GM12878 (cell line): Measurements from ENCODE around the gene TEX13D. TPM values are rescaled to one million over a fixed set of nuclear protein-coding genes. Genes with fewer than 3 reads are reported as not detected.

Experiments used
- ATAC-seq: fragments of 200-7000 bp; cut with Tn5 transposase; 3 replicates; pipeline ENCODE4 v1.9.1; 2020; ENCODE audit warnings: mild to moderate bottlenecking, moderate library complexity
- BruUV-seq: library from RNA; stranded (reverse); fragments of 400-500 nt; replicated peaks from 2 replicates; lab custom pipeline; 2021; lab: Mats Ljungman, UMichigan
- CTCF ChIA-PET: fragments of 300-600 bp; sonication (Branson Sonifier 250); formaldehyde crosslinking; extraction: SDS; loops from one replicate; lab custom pipeline; 2021; ENCODE audit warnings: inconsistent platforms; lab: Yijun Ruan, JAX
- POLR2A ChIA-PET: fragments of 350-600 bp; formaldehyde crosslinking; extraction: SDS; loops from one replicate; lab custom pipeline; 2021; ENCODE audit warnings: inconsistent platforms; lab: Charles Lee
- RAD21 ChIA-PET: fragments of 300-600 bp; sonication (Branson Sonifier 250); formaldehyde crosslinking; loops from one replicate; lab custom pipeline; 2023; ENCODE audit warnings: antibody characterized with exemption; ENCODE audit not compliant: unreplicated experiment; lab: Charles Lee
- SMC1A ChIA-PET: fragments of 300-600 bp; sonication (Branson Sonifier 250); formaldehyde crosslinking; loops from one replicate; lab custom pipeline; 2023; ENCODE audit not compliant: unreplicated experiment, uncharacterized antibody; lab: Charles Lee
- DNase-seq: peaks from one replicate; pipeline ENCODE4 v3.0.0-alpha.2; 2011; ENCODE audit warnings: low read depth, low spot score
- FAIRE-seq: peaks from 3 replicates; lab custom pipeline; 2011; peaks lifted over from hg19 to GRCh38; lab: Jason Lieb, UNC
- H2AFZ ChIP-seq: 2 replicates; pipeline ENCODE4 v1.6.0; 2011; ENCODE audit warnings: low read depth, low read length, control low read depth; ENCODE audit not compliant: control insufficient read depth
- H3K27ac ChIP-seq: 2 replicates; pipeline ENCODE4 v1.5.1; 2011; ENCODE audit warnings: control low read depth; ENCODE audit not compliant: control insufficient read depth, insufficient read depth
- H3K27me3 ChIP-seq, 2 experiments: replicated peaks in 1 of 2; 2 replicates each; pipeline versions ENCODE4 v1.6.0 to v1.6.1; 2011; ENCODE audit warnings: low read length in 1 of 2; ENCODE audit not compliant: control insufficient read depth in 2 of 2, insufficient read depth in 2 of 2
- H3K36me3 ChIP-seq, 2 experiments: 2 replicates each; pipeline ENCODE4 v1.5.1; 2011; ENCODE audit warnings: low read length in 1 of 2; ENCODE audit not compliant: control insufficient read depth in 2 of 2, insufficient read depth in 2 of 2
- H3K4me1 ChIP-seq: 2 replicates; pipeline ENCODE4 v1.6.1; 2011; ENCODE audit warnings: mild to moderate bottlenecking, low read length, moderate library complexity, mixed read lengths; ENCODE audit not compliant: control insufficient read depth, insufficient read depth
- H3K4me2 ChIP-seq: 2 replicates; pipeline ENCODE4 v1.6.0; 2011; ENCODE audit warnings: control low read depth; ENCODE audit not compliant: control insufficient read depth, insufficient read depth
- H3K4me3 ChIP-seq: fragments of 200-600 bp; sonication (generic); 2 replicates; pipeline ENCODE4 v1.5.1; 2016
- H3K79me2 ChIP-seq: 2 replicates; pipeline ENCODE4 v1.6.0; 2011; ENCODE audit warnings: low read length; ENCODE audit not compliant: control insufficient read depth, insufficient read depth
- H3K9ac ChIP-seq: 2 replicates; pipeline ENCODE4 v1.8.0; 2011; ENCODE audit warnings: low read length, control low read depth, mixed read lengths; ENCODE audit not compliant: control insufficient read depth, insufficient read depth
- H3K9me3 ChIP-seq: replicated peaks from 3 replicates; pipeline ENCODE4 v1.5.1; 2011; ENCODE audit warnings: mild to moderate bottlenecking, low read length; ENCODE audit not compliant: control insufficient read depth, insufficient read depth
- H4K20me1 ChIP-seq: 2 replicates; pipeline ENCODE4 v1.6.0; 2011; ENCODE audit not compliant: control insufficient read depth, insufficient read depth
- BACH1 ChIP-seq: fragments of 450-650 bp; IDR thresholded peaks from 2 replicates; pipeline ENCODE4 v1.6.1; 2017; ENCODE audit warnings: mild to moderate bottlenecking, borderline replicate concordance
- ESRRA ChIP-seq: IDR thresholded peaks from 2 replicates; pipeline ENCODE4 v1.6.1; 2012; ENCODE audit warnings: mild to moderate bottlenecking, low read length, improper control_type of control experiment
- FOXK2 ChIP-seq: fragments of 450-650 bp; IDR thresholded peaks from 2 replicates; pipeline ENCODE4 v1.6.1; 2017; ENCODE audit warnings: mild to moderate bottlenecking, moderate library complexity
- FOXM1 ChIP-seq: IDR thresholded peaks from 2 replicates; pipeline ENCODE4 v1.6.1; 2012; ENCODE audit warnings: low read depth, mild to moderate bottlenecking, inconsistent platforms, low read length, moderate library complexity
- HDGF ChIP-seq: fragments of 450-650 bp; IDR thresholded peaks from 2 replicates; pipeline ENCODE4 v1.6.1; 2016; ENCODE audit warnings: antibody characterized with exemption
- NBN ChIP-seq: fragments of 450-650 bp; IDR thresholded peaks from 2 replicates; pipeline ENCODE4 v1.6.1; 2016
- NFYA ChIP-seq: IDR thresholded peaks from 2 replicates; pipeline ENCODE4 v1.6.1; 2011; ENCODE audit warnings: low read depth, mild to moderate bottlenecking, low read length, improper control_type of control experiment, borderline replicate concordance
- NR2C2 ChIP-seq: IDR thresholded peaks from 2 replicates; pipeline ENCODE4 v1.6.1; 2011; ENCODE audit warnings: borderline replicate concordance, low read depth; ENCODE audit not compliant: control insufficient read depth, insufficient read length
- NRF1 ChIP-seq: conservative IDR thresholded peaks from 2 replicates; pipeline ENCODE4 v1.6.1; 2011; ENCODE audit warnings: mild to moderate bottlenecking, low read depth, low read length, improper control_type of control experiment
- POLR2AphosphoS5 ChIP-seq: IDR thresholded peaks from 2 replicates; pipeline ENCODE4 v1.6.1; 2011; ENCODE audit warnings: mild to moderate bottlenecking, low read length, inconsistent platforms
- POU2F2 ChIP-seq: IDR thresholded peaks from 3 replicates; pipeline ENCODE4 v1.6.1; 2011; ENCODE audit warnings: low read depth, mild to moderate bottlenecking, low read length, borderline replicate concordance
- SREBF1 ChIP-seq: IDR thresholded peaks from 2 replicates; pipeline ENCODE4 v1.6.1; 2012; ENCODE audit warnings: mild to moderate bottlenecking, low read length
- STAT3 ChIP-seq: IDR thresholded peaks from 2 replicates; pipeline ENCODE4 v1.6.1; 2011; ENCODE audit warnings: low read depth, low read length, improper control_type of control experiment
- WRNIP1 ChIP-seq: IDR thresholded peaks from 2 replicates; pipeline ENCODE4 v1.6.1; 2011; ENCODE audit warnings: low read depth, low read length, improper control_type of control experiment, borderline replicate concordance
- ZNF384 ChIP-seq: IDR thresholded peaks from 2 replicates; pipeline ENCODE4 v1.6.1; 2012; ENCODE audit warnings: low read depth, mild to moderate bottlenecking, low read length, improper control_type of control experiment, borderline replicate concordance
- WGBS: methylation state at CpG from one replicate; pipeline ENCODE4 v1.1.6; 2016; ENCODE audit warnings: low lambda C conversion rate; ENCODE audit not compliant: insufficient replicate concordance, insufficient coverage; ENCODE audit errors: missing lambda C conversion rate; 5-methylcytosine and 5-hydroxymethylcytosine counted together
- in situ Hi-C: fragments of 300-500 bp; cut with MboI; formaldehyde crosslinking; loops from 9 replicates; pipeline ENCODE4 v1.14.3; 2018; ENCODE audit warnings: mixed read lengths
- intact Hi-C: fragments of 100-400 bp; cut with micrococcal nuclease; formaldehyde crosslinking; loops from one replicate; pipeline ENCODE4 v1.14.2; 2022; ENCODE audit not compliant: unreplicated experiment
- polyA plus RNA-seq, 11 experiments: library from polyadenylated mRNA; depleted of rRNA in 4 of 11; unstranded in 6 of 11; stranded (reverse) in 5 of 11; fragments of >200 nt; fragmentation: Nextera tagmentation in 4 of 11; fragmentation: Illumina TruSeq in 1 of 11; extraction: Ambion mirVana in 4 of 11; extraction: Trizol in 1 of 11; gene quantifications; 1 replicate in 1 of 11; 2 replicates in 10 of 11; pipeline versions ENCODE4 v1.2.1 to v1.2.3, GENCODE V29; 2011 to 2016; ENCODE audit warnings: inconsistent platforms in 2 of 11, missing spikeins in 2 of 11, low read depth in 1 of 11
- total RNA-seq, 4 experiments: library from RNA; depleted of rRNA in 3 of 4; stranded (reverse); fragments of >200 nt in 3 of 4; fragmentation: Illumina TruSeq in 1 of 4; extraction: Trizol in 1 of 4; gene quantifications; 2 replicates each; pipeline versions ENCODE4 v1.2.1 to v1.2.3, GENCODE V29; 2013 to 2021
- TF ChIP-seq, protein P1 (sequence below): IDR thresholded peaks from 2 replicates; pipeline ENCODE4 v1.6.1; 2011; ENCODE audit warnings: mild to moderate bottlenecking, low read depth, low read length, moderate library complexity; ENCODE audit not compliant: insufficient replicate concordance
- TF ChIP-seq, protein P2 (sequence below): fragments of 450-650 bp; IDR thresholded peaks from 2 replicates; pipeline ENCODE4 v1.6.1; 2017; ENCODE audit warnings: mild to moderate bottlenecking

TEX13D gene
- total and polyA plus RNA-seq, 10 of the 15 experiments (the other 5 are each of a cell fraction or from before 2014, with no cell fraction given), result 0.11 to 2.9 (median 0.19) TPM; not detected in 1

DNA sequence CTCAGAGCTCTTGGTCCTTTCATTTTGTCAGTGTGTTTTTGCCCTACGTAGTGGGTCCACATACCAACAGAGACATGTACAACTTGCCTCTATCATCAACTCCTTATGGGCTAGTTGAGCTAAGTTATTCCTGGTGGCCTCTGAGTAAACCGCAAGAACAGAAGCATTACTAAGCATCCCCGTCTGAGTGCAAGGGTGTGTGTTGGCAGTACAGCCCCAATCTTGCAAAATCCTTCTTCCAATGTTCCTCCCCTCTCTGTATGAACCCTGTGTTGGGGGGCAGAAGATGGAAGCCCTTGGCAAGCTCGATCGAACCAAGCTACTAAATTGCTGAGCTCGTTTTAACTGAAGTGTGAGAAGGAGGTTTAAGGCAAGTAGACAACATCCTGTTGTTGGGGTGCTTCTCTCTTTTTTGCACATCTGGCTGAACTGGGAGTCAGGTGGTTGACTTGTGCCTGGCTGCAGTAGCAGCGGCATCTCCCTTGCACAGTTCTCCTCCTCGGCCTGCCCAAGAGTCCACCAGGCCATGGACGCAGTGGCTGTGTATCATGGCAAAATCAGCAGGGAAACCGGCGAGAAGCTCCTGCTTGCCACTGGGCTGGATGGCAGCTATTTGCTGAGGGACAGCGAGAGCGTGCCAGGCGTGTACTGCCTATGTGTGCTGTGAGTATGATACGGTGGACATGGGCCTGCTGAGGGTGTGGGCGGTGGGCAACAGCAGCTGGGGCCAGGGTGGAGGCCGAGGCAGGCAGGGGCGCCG, 13.8 kb downstream of the TEX13D start, which contains the start of gene SH2D1A:
Gene SH2D1A (plus strand): TSS at position 447 of the 760 bp plus-strand sequence. CDS start 80 bp downstream, at position 527.
- POLR2A ChIA-PET, result no interaction called here
- ATAC-seq (no peak), FAIRE-seq (peak; percentile 35)

More for the DNA sequence above, 13.8 kb downstream of the TEX13D start, which contains the start of gene SH2D1A:
- Histone ChIP-seq H3K9ac (no peak within 1 kb of the TSS), H3K4me1 (no peaks in the 10 kb centered on the region), H3K9me3 (no peaks in the 10 kb centered on the region; the same call in 2 of the 3 replicates), H3K27me3 (no peaks in the 10 kb centered on the region; a peak in 1 of 4 replicates), H3K79me2 (no peaks in the 10 kb centered on the region), H3K27ac (no peak within 1 kb of the TSS), H3K4me2 (no peak within 1 kb of the TSS), H2AFZ (no peak within 1 kb of the TSS), H3K36me3 (no peaks in the 10 kb centered on the region), H4K20me1 (no peaks in the 10 kb centered on the region), H3K4me3 (no peak within 1 kb of the TSS)
- DNase-seq, result no peak
- RAD21 ChIA-PET, result interaction anchor here (0.6 to 1.4 kb wide), 3 partner anchors 21 to 114 kb away, joined by 3 read pairs; no protein-coding TSS in a partner anchor
- in situ Hi-C loops (no loop called here), intact Hi-C loops (no loop called here)
- no peak for TF ChIP-seq POLR2AphosphoS5
- TF ChIP-seq NBN, result no peak
- no peak for TF ChIP-seq ZNF384
- TF ChIP-seq SREBF1, result no peak
- no peak for TF ChIP-seq HDGF
- TF ChIP-seq FOXK2, result no peak
- TF ChIP-seq STAT3, result no peak
- TF ChIP-seq FOXM1, result no peak
- TF ChIP-seq NRF1, result no peak
- no peak for TF ChIP-seq NR2C2
- no peak for TF ChIP-seq ESRRA
- TF ChIP-seq WRNIP1, result no peak
- TF ChIP-seq, protein P1, sequence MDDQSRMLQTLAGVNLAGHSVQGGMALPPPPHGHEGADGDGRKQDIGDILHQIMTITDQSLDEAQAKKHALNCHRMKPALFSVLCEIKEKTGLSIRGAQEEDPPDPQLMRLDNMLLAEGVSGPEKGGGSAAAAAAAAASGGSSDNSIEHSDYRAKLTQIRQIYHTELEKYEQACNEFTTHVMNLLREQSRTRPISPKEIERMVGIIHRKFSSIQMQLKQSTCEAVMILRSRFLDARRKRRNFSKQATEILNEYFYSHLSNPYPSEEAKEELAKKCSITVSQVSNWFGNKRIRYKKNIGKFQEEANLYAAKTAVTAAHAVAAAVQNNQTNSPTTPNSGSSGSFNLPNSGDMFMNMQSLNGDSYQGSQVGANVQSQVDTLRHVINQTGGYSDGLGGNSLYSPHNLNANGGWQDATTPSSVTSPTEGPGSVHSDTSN, result no peak
- TF ChIP-seq, protein P2, sequence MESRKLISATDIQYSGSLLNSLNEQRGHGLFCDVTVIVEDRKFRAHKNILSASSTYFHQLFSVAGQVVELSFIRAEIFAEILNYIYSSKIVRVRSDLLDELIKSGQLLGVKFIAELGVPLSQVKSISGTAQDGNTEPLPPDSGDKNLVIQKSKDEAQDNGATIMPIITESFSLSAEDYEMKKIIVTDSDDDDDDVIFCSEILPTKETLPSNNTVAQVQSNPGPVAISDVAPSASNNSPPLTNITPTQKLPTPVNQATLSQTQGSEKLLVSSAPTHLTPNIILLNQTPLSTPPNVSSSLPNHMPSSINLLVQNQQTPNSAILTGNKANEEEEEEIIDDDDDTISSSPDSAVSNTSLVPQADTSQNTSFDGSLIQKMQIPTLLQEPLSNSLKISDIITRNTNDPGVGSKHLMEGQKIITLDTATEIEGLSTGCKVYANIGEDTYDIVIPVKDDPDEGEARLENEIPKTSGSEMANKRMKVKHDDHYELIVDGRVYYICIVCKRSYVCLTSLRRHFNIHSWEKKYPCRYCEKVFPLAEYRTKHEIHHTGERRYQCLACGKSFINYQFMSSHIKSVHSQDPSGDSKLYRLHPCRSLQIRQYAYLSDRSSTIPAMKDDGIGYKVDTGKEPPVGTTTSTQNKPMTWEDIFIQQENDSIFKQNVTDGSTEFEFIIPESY, result no peak
- TF ChIP-seq BACH1, result no peak
- no peak for TF ChIP-seq POU2F2
- TF ChIP-seq NFYA, result no peak
- CTCF ChIA-PET, result interaction anchor here (1.1 to 1.3 kb wide), 3 partner anchors 9 to 513 kb away, joined by 3 read pairs; no protein-coding TSS in a partner anchor
- 45% methylated on average over 19 of the region's 19 CpGs for WGBS
- SMC1A ChIA-PET, result interaction anchor here (0.6 to 1.2 kb wide), 4 partner anchors 8 to 831 kb away, joined by 3 to 4 read pairs (median 3); no protein-coding TSS in a partner anchor
- no TSS peak for BruUV-seq
